Stimulated activated naive CD4-positive, alpha-beta T cell treated with Interleukin-2 at 50 U/mL for 16 hours (primary cell): ENCODE measurements around the gene SLC39A3.

Source experiments
- DNase-seq: peaks from one replicate; lab custom pipeline; 2025; lab: John Stamatoyannopoulos, UW

The SLC39A3 gene, protein sequence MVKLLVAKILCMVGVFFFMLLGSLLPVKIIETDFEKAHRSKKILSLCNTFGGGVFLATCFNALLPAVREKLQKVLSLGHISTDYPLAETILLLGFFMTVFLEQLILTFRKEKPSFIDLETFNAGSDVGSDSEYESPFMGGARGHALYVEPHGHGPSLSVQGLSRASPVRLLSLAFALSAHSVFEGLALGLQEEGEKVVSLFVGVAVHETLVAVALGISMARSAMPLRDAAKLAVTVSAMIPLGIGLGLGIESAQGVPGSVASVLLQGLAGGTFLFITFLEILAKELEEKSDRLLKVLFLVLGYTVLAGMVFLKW

DNA sequence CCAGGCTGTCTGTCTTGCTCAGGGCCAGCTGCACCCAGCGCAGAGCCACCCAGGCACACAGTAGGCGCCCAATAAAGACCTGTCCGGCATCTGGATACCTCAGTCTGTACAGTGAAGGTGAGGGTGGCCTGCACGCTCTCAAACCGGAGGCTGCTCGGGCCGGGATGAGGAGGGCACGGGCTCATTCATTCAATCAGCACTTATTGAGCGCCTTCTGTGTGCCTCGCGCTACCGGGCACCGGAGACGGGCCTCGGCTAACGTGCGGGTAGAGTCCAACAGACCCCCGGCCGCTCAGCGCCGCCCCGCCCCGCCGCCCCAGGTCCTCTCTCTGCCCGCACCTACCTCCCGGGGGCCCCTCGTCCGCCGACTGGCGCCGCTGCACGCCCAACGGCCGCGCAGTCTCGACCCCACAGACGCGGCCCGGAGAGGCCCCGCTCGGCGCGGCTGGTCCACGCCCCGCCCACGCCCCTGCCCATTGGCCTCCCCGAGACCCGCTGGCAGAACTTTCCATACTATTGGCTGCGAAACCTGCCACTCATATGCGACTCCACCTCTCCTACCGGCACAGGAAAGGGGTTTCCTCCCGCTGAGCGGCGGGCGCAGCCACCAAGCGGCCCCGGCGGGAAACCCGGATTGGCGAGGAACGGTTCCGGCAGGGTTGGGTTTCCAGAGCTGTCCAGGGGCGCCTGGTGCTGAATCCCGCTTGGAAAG is at the start of gene SLC39A3:
Gene SLC39A3, minus strand, starts transcription at position 416 of the 712 bp plus-strand sequence. CDS start 2,760 bp downstream, outside the sequence.
- peak; percentile 99 for DNase-seq

DNA sequence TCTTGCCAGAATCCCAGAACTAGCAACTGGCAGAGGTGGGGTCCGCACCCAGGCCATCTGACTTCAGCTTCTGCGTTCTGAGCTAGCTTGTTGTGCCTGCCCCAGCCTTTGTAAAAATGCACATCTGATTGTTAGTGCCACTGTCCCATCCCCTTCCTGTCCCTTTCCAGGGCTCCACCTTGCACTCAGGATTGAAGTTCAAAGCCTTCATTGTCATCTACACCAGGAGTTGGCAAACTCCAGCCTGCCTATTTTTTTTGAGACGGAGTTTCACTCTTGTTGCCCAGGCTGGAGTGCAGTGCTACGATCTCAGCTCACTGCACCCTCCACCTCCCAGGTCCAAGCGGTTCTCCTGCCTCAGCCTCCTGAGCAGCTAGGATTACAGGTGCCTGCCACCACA is 48.4 kb upstream of the SLC39A3 start:
- DNase-seq: no peak

DNA sequence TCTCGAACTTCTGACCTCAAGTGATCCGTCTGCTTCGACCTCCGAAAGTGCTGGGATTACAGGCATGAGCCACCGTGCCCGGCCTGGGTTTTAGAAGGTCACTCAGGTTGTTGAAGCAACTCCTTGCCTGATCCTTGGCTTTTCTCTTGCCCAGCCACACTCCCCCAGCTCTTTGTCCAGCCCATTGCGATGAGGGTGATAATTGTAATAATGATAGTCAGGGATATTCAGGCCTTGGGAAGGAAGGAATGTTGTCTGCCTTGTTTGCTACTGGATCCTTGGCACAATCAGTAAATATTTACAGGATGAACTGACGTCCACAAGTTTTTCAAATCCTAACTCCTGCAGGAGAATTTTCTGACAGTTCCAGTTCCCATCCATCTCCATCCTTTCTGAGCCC is 47.3 kb upstream of the SLC39A3 start:
- no peak for DNase-seq

DNA sequence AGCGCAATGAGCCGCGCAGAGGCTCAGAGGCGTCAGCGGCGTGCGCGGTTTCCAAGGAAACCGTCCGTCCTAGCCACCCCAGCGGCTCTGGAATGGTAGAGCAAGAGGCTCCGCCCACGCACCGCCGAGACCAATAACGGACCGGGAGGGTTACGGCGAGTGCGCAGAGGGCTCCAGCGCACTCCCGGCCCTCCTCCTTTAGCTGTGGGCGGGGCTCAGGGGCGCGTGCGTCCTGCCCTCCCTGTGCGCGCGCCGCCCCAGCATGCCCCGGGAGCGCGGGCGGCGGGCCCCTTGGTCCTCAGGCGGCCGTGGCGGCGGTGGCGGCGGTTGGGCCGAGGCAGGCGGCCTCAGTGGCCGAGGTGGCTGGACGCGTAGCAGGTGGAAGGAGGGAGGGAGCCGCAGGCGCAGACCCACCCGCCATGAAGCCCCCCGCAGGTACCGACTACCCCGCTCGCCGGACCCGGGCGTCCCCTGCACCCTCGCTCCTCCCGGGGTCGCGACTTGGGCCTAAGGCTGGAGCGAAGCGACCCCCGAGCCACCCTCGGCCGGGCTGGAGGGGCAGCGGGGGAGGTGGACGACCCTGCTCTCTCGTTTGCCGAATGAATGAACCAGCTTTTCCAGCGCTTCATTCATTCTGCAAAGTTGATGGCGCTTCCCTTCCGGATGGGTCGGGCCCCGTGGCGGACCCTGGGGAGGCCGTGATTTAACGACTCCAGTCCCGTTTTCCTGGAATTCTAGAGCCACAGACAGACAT is 45.6 kb upstream of the SLC39A3 start, which contains the start of gene THOP1:
Gene THOP1, plus strand, starts transcription at position 260 of the 754 bp plus-strand sequence. Its CDS starts 160 bp downstream, at position 420.
- DNase-seq: peak; percentile 99

DNA sequence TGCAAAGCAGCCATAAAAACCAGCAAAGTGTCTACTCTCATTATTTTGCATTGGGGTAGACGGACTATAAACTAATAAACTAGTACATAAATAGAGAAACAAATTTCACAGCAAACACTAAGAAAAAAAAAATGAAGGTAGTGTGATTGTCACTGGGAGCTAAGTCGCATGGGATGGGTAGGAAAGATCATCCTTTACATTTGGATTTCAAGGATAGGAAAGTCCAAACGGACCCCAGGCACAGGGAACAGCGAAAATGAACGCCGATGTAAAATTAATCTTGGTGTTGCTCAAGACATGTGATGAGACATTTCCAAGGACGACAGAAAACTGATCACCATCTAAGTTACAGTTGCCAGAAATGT is 43.9 kb upstream of the SLC39A3 start:
- no peak for DNase-seq

DNA sequence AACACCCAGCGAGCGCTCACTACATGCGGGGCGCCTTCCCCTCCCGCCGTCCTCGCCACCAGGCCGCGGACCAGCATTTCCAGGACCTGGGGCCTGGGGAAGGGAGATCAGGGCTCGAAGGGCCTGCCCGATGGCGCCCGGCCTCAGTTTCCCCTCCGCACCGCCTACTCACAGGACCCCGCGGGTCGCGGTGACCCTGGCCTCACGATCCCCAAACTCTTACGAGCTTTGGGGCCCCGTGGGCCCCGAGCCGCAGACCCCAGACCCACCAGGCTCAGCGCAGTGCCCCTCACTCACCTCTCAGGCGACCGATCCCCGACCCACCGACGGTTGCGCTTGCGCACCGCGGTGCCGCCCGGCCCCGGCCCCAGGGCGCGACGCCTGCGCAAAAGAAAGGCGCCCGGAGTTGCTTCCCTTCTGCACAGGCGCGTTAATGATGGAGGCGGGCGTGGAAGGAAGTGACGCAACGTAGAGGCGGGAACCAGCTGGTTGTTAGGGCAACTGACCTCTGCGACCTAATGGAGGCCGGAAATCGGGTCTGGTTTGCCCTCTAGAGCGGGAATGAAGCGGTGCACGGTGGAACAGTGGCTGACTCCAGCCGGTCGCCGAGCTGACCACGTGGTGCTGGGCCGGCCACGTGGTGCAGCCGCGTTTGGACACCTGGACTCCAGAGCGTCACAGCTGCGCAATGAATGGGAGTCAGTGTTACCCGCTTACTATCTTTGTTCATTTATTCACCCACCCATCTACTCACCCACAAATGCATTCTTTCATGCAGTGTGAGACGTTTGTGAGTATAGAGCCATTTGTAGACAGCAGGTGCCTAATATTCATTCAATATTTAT is 43.3 kb upstream of the SLC39A3 start, which contains the start of gene SGTA:
Gene SGTA, minus strand, starts transcription at position 338 of the 845 bp plus-strand sequence. CDS start 14,205 bp downstream, outside the sequence.
- DNase-seq: peak; percentile 96

DNA sequence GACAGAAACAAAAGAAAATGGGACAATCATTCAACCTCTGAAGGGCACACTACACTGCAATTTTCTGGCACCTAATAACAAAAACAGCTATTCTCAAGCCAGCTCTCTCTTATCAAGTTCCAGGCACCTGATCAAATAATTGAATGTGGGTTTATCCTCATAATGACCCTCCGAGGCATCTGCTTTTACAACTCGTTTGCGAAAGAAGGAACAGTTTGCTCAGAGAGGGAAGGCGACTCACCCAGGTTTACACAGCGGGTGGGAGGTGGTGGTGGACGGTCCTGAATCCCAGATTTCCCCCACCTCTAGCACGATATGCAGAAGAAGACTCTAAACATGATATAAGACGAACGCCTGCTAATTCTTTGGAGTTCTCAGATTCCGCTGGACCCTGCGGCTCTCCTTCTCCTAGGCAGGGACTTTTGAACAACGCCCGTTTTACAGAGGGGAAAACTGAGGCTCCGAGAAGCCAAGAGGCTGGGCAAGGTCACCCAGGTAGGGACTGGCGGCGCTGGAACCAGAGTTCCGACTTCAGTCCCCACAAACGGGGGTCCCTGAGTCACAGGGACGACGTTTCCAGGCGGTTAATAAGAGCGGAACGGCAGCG is 42.6 kb upstream of the SLC39A3 start:
- DNase-seq: no peak

DNA sequence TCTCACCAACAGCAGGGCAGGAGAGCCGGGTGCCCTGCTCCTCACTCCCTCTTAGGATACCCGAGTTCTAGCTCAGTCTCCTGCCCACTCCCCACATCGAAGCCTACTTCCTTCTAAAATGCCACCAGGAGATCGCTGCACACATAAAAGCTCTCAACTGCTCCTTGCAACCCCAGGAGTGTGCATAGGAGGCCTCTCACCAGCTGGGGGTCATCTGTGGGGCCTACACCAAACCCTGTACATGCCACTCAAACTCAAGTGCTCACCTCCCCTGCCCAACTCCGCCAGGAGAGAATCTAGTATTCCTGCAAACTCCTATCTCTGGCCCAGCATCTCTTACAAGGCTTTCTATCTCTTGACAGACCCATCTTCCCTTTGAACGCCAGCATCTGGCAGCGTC is 40.5 kb upstream of the SLC39A3 start:
- DNase-seq: no peak

DNA sequence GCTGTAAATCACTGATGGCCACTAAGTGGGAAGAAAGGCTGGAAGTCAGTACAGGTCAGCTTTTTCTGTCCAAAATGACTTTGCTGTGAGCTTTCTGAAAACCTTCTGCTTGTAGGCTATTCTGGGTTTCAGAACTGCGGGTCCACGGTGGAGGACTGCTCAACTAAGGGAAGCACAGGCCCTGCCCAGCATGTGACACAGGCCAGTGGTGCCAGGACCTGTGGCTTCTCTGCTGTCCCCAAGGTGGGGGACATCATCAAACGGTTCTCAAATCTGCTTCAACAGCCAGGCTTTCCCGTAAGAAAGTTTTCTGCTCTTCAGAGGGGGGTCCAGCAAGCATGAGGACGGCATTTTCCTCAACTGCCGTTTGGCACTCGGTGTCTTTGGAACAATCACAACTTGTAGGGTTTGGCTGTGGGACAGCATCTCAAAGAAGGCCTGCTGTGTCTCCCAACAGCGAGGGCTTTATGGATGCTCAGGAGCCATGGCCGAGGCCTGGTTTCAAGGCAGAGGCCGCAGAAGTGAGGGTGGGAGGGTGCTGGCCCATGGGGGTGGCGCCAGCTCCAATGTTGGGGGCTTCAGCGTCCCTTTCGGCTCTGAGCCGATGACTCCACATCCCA is 39.4 kb upstream of the SLC39A3 start:
- no peak for DNase-seq

DNA sequence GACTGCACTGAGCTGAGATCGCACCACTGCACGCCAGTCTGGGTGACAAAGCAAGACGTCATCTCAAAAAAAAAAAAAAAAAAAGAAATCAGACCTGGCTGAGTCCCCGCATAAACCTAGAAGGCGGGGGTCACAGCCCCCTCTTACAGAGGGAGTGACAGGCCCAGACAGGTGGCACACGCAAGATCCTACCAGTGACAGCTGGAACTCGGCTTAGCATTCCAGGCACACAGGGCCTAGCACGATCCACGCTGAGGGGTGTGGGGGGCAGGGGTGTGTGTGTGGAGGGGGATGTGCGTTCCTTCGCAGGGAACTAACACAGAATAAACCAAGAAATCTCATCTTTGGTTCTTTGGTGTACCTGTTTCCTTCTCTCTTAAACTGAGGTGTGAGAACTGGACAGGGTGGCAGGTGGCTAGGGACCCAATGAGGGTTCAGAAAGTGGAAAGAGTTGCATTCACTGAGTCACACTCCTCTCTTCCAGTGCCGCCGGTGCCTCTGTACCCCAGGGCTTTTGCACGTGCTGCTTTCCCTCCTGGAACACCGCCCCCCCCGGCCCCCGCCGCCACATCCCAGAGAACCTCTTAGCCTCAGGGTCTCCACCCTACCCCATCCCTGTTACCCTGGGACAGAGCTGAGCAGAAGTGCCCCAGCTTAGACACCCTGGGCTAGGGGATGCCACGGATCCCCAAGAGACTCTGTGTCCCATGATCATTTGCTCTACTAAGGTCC is 38.3 kb upstream of the SLC39A3 start:
- no peak for DNase-seq

DNA sequence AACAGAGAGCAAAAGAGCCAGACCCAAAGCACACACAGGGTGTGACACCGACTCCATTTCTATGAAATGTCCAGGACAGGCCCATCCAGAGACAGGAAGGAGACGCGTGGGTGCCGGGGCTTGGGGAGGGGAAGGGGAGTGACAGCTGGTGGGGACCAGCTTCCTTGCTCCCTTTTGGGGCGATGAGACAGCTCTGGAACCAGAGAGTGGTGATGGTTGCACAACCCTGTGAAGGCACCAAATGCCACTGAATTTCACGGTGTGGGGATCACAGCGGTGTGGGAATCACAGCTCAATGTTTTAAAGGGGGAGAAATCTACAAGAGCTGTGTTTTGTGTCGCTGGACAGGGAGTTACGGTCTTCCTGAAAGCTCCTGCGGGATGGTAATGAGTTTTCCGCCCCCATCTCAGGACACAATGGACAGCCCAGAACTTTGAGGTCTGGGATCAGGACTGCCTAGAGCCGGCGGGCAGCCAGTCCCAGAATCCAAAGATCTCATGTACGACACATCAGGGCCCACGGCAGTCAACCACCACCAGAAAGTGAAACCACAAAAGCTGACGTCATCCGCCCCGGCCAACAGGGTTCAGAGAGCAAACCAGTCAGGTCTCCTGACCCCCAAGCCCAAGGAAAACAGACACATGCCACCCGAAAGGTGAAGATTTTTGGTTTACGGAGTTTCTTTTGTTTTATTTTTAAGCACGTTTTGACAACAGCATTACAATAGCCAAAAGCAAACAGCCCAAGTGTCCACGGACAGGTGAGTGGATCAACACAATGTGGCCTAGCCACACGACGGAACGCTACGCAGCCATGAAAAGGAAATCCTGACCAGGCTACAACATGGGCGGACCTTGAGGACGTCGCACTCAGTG is 36.0 kb upstream of the SLC39A3 start:
- peak; percentile 63 for DNase-seq

DNA sequence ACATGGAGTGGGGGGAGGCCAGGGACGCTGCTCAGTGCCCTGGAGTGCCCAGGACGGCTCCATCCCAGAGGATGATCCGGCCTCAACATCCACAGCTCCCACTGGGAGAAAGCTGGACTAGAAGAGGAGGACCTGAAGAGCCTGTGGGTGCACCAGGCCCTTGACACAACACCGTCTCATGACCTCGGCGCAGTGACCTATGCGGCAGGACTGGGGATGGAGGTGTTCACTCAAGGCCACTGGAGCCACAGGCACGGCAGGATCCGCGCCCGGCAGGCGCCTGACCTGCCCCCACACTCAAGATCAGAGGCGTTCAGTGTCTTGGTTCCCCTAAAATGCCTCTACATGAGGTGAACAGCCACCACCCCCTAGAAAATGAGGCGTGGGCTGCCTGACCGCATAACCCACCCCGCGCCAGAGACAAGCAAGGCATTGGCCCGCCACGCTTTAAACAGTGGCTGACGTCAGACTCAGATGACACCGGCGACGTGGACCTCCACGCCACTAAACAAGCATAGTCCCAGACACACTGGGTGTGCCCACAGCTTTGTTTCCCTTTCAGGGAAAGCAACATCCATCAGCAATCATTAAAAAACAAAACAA is 35.2 kb upstream of the SLC39A3 start:
- DNase-seq: no peak

DNA sequence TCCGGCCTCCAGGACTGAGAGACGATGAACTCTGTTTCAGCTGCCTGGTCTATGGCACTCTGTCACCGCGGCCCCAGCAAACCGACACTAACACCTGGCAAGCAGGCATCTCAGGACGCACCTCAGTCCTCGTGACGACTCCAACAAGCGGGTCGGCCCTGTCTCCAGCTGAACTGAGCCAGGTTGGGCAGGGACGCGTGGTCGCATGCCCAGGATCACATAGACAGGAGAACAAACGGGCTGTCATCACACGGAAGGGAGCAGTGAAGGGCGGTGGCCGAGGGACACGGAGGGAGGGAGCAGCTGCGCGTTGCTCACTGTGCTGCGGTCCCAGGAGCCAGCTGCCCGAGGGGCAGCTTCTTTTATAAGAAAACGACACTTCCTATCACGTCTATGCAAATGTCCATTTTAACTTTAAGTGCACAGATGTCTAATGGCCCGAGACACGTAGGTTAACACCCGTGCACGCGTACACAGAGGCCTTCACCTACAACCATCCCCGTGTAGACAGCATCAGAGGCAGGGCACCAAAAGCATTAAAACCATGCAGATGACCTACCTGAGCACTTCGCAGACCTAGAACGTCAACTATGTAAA is 34.4 kb upstream of the SLC39A3 start:
- DNase-seq: no peak

DNA sequence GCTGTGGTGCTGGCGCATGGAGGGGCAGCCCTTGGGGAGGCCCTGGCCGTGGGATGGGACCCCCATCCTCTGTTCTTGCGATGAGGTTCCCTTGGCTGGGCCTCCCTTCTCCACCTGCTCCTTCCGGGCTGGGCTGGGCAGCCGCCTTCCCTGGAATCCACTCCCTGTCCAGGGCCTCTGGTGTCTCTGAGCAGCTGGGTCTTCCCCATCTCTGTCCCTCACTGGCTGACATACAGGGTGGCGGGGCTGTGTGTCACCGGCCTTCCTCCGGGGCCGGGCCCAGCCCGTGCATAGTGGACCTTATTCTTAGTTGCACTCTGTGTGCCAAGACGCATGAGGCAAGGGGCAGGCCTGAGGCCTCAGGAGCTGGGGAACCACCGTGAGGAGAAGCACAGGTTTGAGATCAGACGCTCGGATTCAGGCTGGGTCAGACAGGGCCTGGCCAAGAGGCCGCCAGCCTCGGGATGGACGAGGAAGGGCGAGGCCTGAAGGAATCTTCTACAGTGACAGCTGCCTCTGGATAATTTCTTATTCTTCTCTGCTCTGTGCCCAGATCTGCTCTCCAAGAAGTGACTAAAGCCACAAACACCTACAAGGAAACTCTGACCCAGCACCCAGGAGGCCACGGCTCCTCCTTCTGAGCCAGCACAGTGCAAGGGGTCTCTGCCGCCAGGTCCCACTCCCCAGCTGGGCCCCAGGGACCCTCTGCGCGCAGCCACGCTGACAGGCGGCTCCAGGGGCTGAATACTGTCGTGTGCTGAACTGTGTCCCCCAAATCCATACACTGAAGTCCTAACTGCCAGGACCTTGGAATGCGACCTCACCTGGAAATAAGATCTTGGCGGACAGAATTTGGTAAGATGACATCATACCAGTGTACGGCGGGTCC is 32.2 kb upstream of the SLC39A3 start:
- no peak for DNase-seq

DNA sequence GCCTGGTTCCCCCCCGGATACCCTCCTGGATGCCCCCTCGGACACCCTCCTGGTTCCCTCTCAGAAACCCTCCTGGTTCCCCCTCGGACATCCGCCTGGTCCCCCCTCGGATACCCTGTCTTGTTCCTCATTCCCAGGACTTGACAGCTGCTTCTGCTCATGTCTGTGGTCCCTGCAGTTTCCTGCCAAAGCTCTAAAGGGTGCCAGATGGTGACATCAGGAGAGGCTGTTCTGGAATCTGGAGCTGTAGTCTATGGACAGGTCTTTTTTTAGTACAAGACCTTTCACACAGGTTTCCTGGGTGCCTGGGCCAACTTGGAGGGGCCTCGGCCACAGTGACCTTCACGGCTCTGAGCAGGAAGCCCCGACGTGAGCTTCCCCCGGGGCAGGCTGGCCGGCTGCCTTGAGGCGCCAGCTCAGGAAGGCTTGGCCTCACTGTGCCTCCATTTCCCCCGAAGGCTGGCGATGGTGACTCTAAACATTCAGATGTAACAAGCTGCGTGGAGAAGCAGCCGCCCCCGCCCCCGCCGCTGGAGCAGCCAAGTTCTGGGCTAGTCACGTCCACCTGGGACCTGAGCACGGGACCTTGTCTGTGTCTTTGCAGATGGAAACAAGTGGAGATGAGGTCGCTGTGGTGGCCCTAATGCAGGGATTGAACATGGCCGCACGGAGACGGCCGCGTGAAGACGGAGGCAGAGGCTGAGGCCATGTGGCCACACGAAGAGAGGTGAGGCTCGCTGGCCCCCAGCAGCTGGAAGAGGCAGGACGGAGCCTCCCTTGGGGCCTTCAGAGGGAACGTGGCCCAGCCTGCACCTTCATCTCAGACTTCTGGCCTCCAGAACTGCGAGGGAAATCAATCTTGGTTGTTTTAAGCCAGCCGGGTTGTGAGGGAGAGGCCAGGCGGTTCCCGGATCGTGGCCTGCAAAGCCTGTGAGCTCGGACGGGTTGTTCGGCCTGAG is 30.5 kb upstream of the SLC39A3 start:
- DNase-seq: no peak

DNA sequence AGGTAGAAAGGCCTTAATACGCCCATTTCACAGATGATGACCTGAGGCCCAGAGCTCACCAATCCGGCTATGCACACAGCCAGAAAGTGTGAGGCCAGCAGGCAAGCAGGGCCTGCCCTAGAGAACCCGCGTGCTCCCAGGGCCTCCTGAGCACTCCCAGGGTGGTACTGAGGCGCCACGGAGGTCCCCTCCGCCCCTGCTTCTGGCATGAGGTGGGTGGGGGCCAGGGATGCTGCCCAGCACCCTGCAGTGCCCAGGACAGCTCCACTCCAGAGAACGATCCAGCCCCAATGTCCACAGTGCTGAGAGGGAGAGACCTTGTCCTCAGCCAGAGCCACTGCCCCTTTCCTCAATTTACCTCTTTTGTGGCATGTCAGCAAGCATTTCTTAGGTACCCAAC is 29.4 kb upstream of the SLC39A3 start:
- no peak for DNase-seq
